Tibial nerve (tissue), 4 donors: ENCODE results near the gene DISC1. TPM values are rescaled to one million over a fixed set of nuclear protein-coding genes. Genes with fewer than 3 reads are reported as not detected.
A peak's percentile ranks its signal among the peaks of the same experiment; 100 is the strongest.
"Not testable (repeated sequence)": the region's sequence is repeated elsewhere in the genome, so short reads cannot be mapped to it uniquely, and the experiment has no call there.

ENCODE experiments used
- DNase-seq, 2 donors: peaks; one replicate each; pipeline ENCODE4 v3.0.0-alpha.2; 2019; ENCODE audit warnings: low spot score in 2 of 2
- H3K27ac ChIP-seq, 4 donors: fragments of 200-600 bp; sonication (generic) in 3 of 4; one replicate each; pipeline ENCODE4 v1.5.1; 2017 to 2019; ENCODE audit warnings: mild to moderate bottlenecking in 1 of 4
- H3K27me3 ChIP-seq, 2 donors: fragments of 200-600 bp; sonication (generic) in 1 of 2; one replicate each; pipeline versions ENCODE4 v1.5.1 to v1.6.0; 2017 to 2019
- H3K36me3 ChIP-seq, 3 donors: fragments of 200-600 bp; sonication (generic); one replicate each; pipeline ENCODE4 v1.5.1; 2018 to 2019
- H3K4me1 ChIP-seq, 4 donors: fragments of 200-600 bp; sonication (generic) in 3 of 4; one replicate each; pipeline ENCODE4 v1.5.1; 2017 to 2019
- H3K4me3 ChIP-seq, 4 donors: fragments of 200-600 bp; sonication (generic) in 3 of 4; one replicate each; pipeline ENCODE4 v1.5.1; 2017 to 2019; ENCODE audit warnings: mild to moderate bottlenecking in 1 of 4, moderate library complexity in 1 of 4
- H3K9me3 ChIP-seq, 4 donors: fragments of 200-600 bp; sonication (generic) in 3 of 4; one replicate each; pipeline ENCODE4 v1.5.1; 2017 to 2019
- EP300 ChIP-seq, 2 donors: sonication (generic); formaldehyde crosslinking; IDR thresholded peaks; one replicate each; pipeline ENCODE4 v1.6.1; 2017; ENCODE audit warnings: antibody characterized with exemption in 2 of 2, mild to moderate bottlenecking in 1 of 2
- POLR2A ChIP-seq, 2 donors: fragments of 450-650 bp; IDR thresholded peaks; one replicate each; pipeline ENCODE4 v1.6.1; 2017; ENCODE audit warnings: antibody characterized with exemption in 2 of 2, mild to moderate bottlenecking in 2 of 2, moderate library complexity in 2 of 2
- WGBS, 2 donors: methylation state at CpG; one replicate each; pipeline ENCODE4 v1.1.5; 2018; 5-methylcytosine and 5-hydroxymethylcytosine counted together
- total RNA-seq, 4 donors: library from RNA; depleted of rRNA; stranded (reverse); fragments of >200 nt; gene quantifications; one replicate each; pipeline ENCODE4 v1.1.0, GENCODE V29; 2016
- TF ChIP-seq, protein P1 (sequence below), 5 experiments: fragments of 200-600 bp in 3 of 5; fragments of 450-650 bp in 2 of 5; sonication (generic) in 3 of 5; IDR thresholded peaks; one replicate each; pipeline ENCODE4 v1.5.1; 2016 to 2019; ENCODE audit warnings: antibody characterized with exemption in 5 of 5, mild to moderate bottlenecking in 3 of 5, moderate library complexity in 2 of 5

The DISC1 gene
- total RNA-seq, 4 donors from 2014 or later, result 29.9 to 39.0 (median 32.7) TPM

DNA sequence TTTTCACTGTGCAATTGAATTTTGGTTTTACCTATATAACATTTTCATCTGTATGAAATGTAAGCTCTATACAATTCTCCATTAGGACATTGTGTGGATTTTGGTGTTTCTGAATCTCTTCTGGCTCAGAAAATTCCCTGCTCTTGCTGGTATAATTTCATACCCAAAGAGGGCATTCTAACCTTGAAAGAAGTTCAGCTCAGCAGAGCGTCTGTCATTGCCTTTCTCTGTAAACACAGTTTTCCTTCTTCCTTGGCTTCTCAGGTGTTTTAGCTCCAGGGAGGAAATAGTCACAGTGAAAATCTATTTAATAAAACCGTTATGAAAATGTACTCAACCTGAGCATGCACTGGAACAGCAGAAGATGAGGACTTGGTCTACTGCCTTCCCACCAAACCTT is 16.0 kb downstream of the DISC1 start:
- Histone ChIP-seq H3K4me1 (peaks cover 0 to 45% (median 11%) of the 10 kb centered on the region in 4 donors), H3K36me3 (no peaks in the 10 kb centered on the region), H3K27me3 (no peaks in the 10 kb centered on the region), H3K9me3 (no peaks in the 10 kb centered on the region), H3K4me3 (no peak overlapping the region), H3K27ac (peak overlapping the region; percentile 4 to 86 (median 65))
- WGBS, 2 donors, result 29 to 33% methylated on average over 2 of the region's 2 CpGs
- TF ChIP-seq, protein P1, sequence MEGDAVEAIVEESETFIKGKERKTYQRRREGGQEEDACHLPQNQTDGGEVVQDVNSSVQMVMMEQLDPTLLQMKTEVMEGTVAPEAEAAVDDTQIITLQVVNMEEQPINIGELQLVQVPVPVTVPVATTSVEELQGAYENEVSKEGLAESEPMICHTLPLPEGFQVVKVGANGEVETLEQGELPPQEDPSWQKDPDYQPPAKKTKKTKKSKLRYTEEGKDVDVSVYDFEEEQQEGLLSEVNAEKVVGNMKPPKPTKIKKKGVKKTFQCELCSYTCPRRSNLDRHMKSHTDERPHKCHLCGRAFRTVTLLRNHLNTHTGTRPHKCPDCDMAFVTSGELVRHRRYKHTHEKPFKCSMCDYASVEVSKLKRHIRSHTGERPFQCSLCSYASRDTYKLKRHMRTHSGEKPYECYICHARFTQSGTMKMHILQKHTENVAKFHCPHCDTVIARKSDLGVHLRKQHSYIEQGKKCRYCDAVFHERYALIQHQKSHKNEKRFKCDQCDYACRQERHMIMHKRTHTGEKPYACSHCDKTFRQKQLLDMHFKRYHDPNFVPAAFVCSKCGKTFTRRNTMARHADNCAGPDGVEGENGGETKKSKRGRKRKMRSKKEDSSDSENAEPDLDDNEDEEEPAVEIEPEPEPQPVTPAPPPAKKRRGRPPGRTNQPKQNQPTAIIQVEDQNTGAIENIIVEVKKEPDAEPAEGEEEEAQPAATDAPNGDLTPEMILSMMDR (IDR thresholded peaks at IDR 0.05), result peak in 1 of 5 experiments; percentile 7
- no peak for TF ChIP-seq POLR2A (IDR thresholded peaks at IDR 0.05)
- no peak for DNase-seq

DNA sequence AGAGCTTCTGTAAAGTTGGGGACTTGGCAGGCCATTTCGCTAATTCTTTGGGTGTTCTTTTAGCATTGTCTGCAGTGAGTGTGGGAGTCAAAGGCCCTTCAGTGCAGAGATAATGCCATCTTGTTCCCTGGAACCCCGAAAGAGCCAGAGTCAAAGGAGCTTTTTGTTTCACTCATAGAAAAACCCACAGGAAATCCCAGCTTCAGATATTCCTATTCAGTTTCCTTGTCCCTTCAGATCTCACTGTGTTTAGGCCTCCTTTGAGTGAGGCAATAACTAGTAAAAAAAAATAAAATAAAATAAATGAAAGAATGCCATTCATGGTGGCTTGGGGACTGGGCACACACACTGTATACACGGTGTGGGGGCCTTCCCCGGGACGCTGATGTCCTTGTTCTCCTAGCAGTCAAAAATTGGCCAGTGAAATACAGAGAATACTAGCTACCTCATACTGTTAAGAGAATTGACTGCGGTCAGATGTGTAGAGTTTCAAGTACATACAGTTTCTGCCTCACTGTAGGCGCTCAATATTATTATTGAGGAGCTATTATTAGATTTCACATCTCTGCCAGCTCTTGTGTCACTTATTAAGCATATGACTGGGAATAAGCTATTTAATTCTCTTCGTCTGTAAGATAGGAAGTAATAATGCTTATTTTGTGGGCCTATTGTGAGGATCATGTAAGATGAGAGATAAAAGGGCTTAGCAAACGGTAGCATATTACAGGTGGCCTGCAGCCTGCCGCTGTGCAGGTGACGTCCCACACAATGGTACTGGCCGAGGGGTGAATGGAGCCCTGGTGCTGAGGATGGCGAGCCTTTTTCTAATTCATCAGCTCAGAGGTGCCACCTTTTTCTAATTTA is 16.7 kb downstream of the DISC1 start:
- Histone ChIP-seq H3K27ac (peak overlapping the region; percentile 41 to 86 (median 65)), H3K9me3 (no peaks in the 10 kb centered on the region), H3K27me3 (no peaks in the 10 kb centered on the region), H3K36me3 (no peaks in the 10 kb centered on the region), H3K4me1 (peaks cover 0 to 48% (median 11%) of the 10 kb centered on the region in 4 donors), H3K4me3 (no peak overlapping the region)
- DNase-seq, result no peak
- 49 to 58% methylated on average over 13 of the region's 13 CpGs for WGBS, 2 donors
- TF ChIP-seq, protein P1 (IDR thresholded peaks at IDR 0.05), result no peak
- no peak for TF ChIP-seq POLR2A (IDR thresholded peaks at IDR 0.05)
- TF ChIP-seq EP300 (IDR thresholded peaks at IDR 0.05), result peak in 1 of 2 donors; percentile 75

DNA sequence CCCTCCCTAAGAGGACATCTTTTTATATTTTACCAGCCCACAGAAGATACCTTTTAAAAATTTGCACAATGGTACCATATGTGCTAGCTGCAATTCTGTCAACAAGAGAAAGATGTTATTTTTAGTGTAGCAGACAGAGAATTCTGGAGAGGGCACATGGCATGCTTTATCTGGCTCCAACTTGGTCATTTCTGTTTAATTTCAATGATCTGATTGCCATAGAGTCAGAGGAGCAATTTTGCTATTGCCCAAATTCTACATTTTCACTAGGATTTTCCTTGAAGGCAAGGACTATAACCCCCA is 17.3 kb downstream of the DISC1 start:
- H3K36me3 ChIP-seq, result no peaks in the 10 kb centered on the region
- H3K4me1 ChIP-seq, result peaks cover 0 to 48% (median 11%) of the 10 kb centered on the region in 4 donors
- no peak overlapping the region for H3K4me3 ChIP-seq
- DNase-seq, result no peak
- no peaks in the 10 kb centered on the region for H3K27me3 ChIP-seq
- no peaks in the 10 kb centered on the region for H3K9me3 ChIP-seq
- TF ChIP-seq EP300 (IDR thresholded peaks at IDR 0.05) (no peak), POLR2A (IDR thresholded peaks at IDR 0.05) (no peak)
- TF ChIP-seq, protein P1 (IDR thresholded peaks at IDR 0.05), result no peak
- H3K27ac ChIP-seq, result peak overlapping the region; percentile 32 to 86 (median 65)

DNA sequence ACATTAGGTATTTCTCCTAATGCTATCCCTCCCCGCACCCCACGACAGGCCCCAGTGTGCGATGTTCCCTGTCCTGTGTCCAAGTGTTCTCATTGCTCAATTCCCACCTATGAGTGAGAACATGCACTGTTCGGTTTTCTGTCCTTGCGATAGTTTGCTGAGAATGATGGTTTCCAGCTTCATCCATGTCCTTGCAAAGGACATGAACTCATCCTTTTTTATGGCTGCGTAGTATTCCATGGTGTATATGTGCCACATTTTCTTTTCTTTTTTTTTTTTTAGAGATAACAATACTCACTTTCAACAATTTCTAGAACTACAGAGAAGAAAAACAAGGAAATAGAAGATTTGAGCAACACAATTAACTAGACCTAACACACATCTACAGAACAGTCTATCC is 19.0 kb downstream of the DISC1 start:
- peaks cover 0 to 42% (median 10%) of the 10 kb centered on the region in 4 donors for H3K4me1 ChIP-seq
- DNase-seq, H3K27me3 ChIP-seq, H3K4me3 ChIP-seq, H3K36me3 ChIP-seq, H3K9me3 ChIP-seq: not testable (repeated sequence)
- 95 to 97% methylated on average over 6 of the region's 6 CpGs for WGBS, 2 donors
- peak overlapping the region in 2 of 4 donors; percentile 84 to 86 for H3K27ac ChIP-seq

DNA sequence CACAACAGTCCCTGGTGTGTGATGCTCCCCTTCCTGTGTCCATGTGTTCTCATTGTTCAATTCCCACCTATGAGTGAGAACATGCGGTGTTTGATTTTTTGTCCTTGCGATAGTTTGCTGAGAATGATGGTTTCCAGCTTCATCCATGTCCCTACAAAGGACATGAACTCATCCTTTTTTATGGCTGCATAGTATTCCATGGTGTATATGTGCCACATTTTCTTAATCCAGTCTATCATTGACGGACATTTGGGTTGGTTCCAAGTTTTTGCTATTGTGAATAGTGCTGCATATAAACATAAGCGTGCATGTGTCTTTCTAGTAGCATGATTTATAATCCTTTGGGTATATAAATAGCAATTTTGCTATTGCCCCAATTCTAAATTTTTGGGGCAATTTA is 19.6 kb downstream of the DISC1 start:
- 94 to 95% methylated on average over 4 of the region's 4 CpGs for WGBS, 2 donors
- H3K27me3 ChIP-seq, H3K4me3 ChIP-seq, H3K9me3 ChIP-seq, DNase-seq, H3K27ac ChIP-seq, H3K36me3 ChIP-seq: not testable (repeated sequence)
- peaks cover 0 to 39% (median 9%) of the 10 kb centered on the region in 4 donors for H3K4me1 ChIP-seq

DNA sequence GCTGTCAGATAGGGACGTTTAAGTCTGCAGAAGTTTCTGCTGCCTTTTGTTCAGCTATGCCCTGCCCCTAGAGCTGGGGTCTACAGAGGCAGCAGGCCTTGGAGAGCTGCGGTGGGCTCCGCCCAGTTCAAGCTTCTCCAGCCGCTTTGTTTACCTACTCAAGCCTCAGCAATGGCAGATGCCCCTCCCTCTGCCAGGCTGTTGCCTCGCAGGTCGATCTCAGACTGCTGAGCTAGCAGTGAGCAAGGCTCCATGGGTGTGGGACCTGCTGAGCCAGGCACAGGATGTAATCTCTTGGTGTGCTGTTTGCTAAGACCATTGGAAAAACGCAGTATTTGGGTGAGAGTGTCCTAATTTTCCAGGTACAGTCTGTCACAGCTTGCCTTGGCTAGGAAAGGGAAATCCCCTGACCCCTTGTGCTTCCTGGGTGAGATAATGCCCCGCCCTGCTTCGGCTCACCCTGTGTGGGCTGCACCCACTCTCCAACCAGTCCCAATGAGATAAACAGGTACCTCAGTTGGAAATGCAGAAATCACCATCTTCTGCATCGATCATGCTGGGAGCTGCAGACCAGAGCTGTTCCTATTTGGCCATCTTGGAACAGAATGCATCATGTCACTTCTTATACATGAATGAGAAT is 25.2 kb downstream of the DISC1 start:
- not testable (repeated sequence) for H3K4me3 ChIP-seq, DNase-seq, H3K27me3 ChIP-seq, H3K9me3 ChIP-seq, H3K27ac ChIP-seq, H3K36me3 ChIP-seq
- H3K4me1 ChIP-seq, result peaks cover 0 to 13% (median 0%) of the 10 kb centered on the region in 4 donors
- WGBS, 2 donors, result 68 to 69% methylated on average over 10 of the region's 10 CpGs
